ENCODE results near the gene KLHDC10.

Gene KLHDC10

DNA sequence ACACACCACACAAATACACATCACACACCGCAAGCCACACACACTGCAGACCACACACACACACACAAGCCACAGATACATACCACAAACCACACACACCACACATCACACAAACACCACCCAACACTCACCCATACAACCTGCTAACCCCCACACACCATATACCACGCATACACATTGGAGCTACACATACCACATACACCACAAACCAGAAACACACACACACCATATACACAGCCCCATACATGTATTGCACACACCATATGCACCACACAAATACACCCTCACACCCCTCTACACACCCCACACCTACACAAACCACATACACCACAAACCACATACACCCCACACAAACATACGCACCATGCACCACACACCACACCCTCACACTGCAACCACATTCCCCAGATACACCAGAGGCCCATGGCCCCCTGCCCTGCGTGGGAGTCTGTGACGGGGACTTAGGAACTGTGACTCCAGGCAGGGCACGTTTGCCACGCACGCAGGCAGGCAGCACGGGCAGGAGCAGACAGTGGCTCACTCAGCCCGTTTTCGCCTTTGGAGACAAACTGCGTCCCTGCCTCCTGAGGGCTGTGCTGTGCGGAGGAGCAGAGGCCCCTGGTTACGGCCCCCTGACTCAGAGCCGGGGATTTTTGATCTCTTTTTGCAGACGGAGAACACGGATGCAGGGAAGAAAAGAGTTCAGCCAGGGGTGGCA lies 82.3 kb downstream of the KLHDC10 start:
- TF ChIP-seq, protein P1, sequence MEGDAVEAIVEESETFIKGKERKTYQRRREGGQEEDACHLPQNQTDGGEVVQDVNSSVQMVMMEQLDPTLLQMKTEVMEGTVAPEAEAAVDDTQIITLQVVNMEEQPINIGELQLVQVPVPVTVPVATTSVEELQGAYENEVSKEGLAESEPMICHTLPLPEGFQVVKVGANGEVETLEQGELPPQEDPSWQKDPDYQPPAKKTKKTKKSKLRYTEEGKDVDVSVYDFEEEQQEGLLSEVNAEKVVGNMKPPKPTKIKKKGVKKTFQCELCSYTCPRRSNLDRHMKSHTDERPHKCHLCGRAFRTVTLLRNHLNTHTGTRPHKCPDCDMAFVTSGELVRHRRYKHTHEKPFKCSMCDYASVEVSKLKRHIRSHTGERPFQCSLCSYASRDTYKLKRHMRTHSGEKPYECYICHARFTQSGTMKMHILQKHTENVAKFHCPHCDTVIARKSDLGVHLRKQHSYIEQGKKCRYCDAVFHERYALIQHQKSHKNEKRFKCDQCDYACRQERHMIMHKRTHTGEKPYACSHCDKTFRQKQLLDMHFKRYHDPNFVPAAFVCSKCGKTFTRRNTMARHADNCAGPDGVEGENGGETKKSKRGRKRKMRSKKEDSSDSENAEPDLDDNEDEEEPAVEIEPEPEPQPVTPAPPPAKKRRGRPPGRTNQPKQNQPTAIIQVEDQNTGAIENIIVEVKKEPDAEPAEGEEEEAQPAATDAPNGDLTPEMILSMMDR (IDR thresholded peaks at IDR 0.05; ENCODE audit: insufficient read depth, low read length, poor library complexity, severe bottlenecking), result no peak
- no peaks in the 10 kb centered on the region for H3K36me3 ChIP-seq (ENCODE audit: control insufficient read depth, insufficient read depth, low read length)
- H3K4me3 ChIP-seq (replicated peaks; ENCODE audit: low read depth, low read length), result no peak overlapping the region
- H3K27me3 ChIP-seq (replicated peaks; ENCODE audit: control insufficient read depth, insufficient read depth, low read length), result no peaks in the 10 kb centered on the region
- DNase-seq (ENCODE audit: extremely low read depth, insufficient read length), result no peak

DNA sequence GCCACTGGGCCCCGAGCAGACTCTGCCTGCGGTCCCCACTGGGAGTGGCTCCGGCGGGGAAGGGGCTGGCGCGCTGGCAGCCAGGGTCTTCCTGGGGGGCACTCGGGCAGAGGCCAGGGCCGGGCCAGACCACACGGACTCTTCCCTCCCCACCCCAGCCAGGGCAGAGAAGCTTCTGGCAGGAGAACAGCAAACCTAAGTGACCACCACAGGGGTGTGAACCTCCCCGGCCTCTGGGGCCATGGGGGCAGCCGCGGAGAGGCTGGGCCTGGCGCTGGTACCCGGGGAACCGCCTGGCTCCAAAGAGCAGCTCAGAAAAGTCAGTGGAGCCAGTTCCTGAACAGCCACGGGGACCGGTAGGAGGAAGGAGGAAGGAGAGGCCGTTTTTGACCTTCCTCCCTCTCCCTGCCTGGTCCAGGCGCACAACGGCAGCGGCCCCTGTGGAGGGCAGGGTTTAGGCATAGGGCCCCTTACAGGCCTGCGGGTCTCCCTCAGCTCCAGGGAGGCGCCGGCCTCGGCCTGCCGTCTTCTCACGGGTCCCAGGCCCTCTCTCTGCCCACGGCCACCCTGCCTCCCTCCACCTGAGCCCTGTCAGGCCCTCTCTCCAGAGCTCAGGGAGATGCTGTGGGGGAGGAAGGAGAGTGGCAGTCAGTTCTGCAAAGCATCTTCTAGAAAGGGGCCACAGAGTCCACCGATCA lies 83.0 kb downstream of the KLHDC10 start:
- no peak for DNase-seq (ENCODE audit: extremely low read depth, insufficient read length)
- Histone ChIP-seq H3K4me3 (replicated peaks; ENCODE audit: low read depth, low read length) (no peak overlapping the region), H3K27me3 (replicated peaks; ENCODE audit: control insufficient read depth, insufficient read depth, low read length) (no peaks in the 10 kb centered on the region), H3K36me3 (ENCODE audit: control insufficient read depth, insufficient read depth, low read length) (no peaks in the 10 kb centered on the region)
- TF ChIP-seq, protein P1 (IDR thresholded peaks at IDR 0.05; ENCODE audit: insufficient read depth, low read length, poor library complexity, severe bottlenecking), result no peak

DNA sequence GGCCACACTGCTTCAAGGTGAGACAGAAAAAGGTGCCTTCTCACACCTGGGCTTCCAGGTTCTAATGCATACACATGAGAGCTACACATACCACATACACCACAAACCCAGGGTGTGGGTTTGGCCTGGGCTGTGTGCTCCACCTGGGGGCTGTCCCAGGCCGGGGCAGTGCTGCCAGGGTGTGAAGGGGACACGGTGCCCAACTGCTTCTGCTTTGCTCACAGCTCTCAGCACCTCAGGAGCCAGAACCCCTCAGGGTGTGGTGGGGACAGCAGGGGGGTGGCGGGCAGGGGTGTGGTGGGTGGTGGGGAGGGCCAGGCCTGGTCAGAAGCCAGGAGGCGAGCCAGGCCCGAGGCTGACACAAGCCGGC lies 83.8 kb downstream of the KLHDC10 start:
- Histone ChIP-seq H3K4me3 (replicated peaks; ENCODE audit: low read depth, low read length) (no peak overlapping the region), H3K36me3 (ENCODE audit: control insufficient read depth, insufficient read depth, low read length) (no peaks in the 10 kb centered on the region), H3K27me3 (replicated peaks; ENCODE audit: control insufficient read depth, insufficient read depth, low read length) (no peaks in the 10 kb centered on the region)
- DNase-seq (ENCODE audit: extremely low read depth, insufficient read length), result no peak
- TF ChIP-seq, protein P1 (IDR thresholded peaks at IDR 0.05; ENCODE audit: insufficient read depth, low read length, poor library complexity, severe bottlenecking), result no peak

DNA sequence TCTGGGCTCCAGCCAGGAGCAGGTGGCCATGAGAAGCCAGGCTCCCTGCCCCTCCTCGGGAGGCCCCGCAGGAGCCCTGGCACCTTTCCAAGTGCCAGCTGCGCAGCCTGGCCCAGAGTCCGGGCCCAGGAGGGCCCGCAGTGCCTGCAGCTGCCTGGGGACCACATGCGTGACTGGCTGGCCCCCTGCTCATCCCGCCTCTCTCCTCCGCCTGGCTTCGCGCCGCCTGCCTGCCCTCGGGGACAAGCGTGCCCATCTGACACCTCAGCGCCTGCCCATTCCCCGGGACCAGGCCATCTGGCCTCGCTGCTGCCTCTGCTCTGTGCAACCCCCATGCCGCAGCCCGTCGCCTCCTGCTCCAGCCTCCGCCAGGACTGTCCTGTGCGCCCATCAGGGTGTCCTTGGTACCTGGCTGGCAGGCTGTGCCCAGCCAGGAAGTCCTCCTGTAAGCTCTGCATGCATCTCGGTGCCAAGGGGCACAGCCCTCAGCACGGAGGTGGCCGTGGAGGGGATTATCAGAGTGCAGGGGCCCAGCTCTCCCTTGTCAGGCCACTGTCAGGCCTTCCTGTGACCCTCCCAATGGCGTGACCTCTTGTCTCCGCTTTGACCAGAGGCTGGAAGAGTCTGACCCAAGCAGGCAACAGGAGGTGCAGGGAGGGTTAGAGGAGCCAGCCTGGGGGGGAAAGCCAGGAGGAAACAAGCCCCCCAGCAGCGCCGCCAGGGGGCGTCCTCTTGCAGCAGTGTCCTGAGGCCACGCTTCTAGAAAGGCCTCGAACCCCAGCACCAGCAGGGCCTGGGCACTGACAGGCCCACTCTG lies 84.4 kb downstream of the KLHDC10 start:
- H3K27me3 ChIP-seq (replicated peaks; ENCODE audit: control insufficient read depth, insufficient read depth, low read length), result no peaks in the 10 kb centered on the region
- H3K4me3 ChIP-seq (replicated peaks; ENCODE audit: low read depth, low read length), result no peak overlapping the region
- H3K36me3 ChIP-seq (ENCODE audit: control insufficient read depth, insufficient read depth, low read length), result no peaks in the 10 kb centered on the region
- TF ChIP-seq, protein P1 (IDR thresholded peaks at IDR 0.05; ENCODE audit: insufficient read depth, low read length, poor library complexity, severe bottlenecking), result no peak
- no peak for DNase-seq (ENCODE audit: extremely low read depth, insufficient read length)

DNA sequence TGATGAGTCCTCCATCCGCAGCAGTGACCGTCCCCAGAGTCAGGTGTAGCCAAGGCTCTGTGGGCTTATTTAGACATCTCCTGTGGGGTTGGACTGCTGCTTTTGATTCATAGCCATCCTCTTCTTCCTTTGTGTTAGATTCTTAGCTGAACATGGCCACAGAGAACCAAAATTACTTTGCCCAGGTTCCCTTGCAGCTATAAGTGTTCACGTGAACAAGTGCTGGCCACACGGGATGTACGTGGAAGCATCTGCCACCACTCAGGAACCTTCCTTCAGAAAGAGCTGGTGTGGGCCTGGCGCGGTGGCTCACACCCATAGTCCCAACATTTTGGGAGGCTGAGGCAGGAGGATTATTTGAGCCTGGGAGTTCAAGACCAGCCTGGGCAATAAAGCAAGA lies 85.8 kb downstream of the KLHDC10 start:
- Histone ChIP-seq H3K4me3 (replicated peaks; ENCODE audit: low read depth, low read length) (no peak overlapping the region), H3K36me3 (ENCODE audit: control insufficient read depth, insufficient read depth, low read length) (peaks cover 4% of the 10 kb centered on the region), H3K27me3 (replicated peaks; ENCODE audit: control insufficient read depth, insufficient read depth, low read length) (no peaks in the 10 kb centered on the region)
- no peak for DNase-seq (ENCODE audit: extremely low read depth, insufficient read length)
- TF ChIP-seq, protein P1 (IDR thresholded peaks at IDR 0.05; ENCODE audit: insufficient read depth, low read length, poor library complexity, severe bottlenecking), result no peak

All from GM06990 (cell line).